ENCODE results near the gene AGO1.
"Not testable (repeated sequence)": the region's sequence is repeated elsewhere in the genome, so short reads cannot be mapped to it uniquely, and the experiment has no call there.

The AGO1 gene

GRCh38 chr1:35972631-35973030 lies 89.6 kb downstream of the AGO1 start:
- ATAC-seq, DNase-seq: not testable (repeated sequence)

- no peak for ATAC-seq
- DNase-seq, result no peak
Measured at GRCh38 chr1:35980090-35980489, 97.1 kb downstream of the AGO1 start.
